DOHH2 (cell line): ENCODE results near the gene EHD4.

Source experiments
- H3F3A ChIP-seq: fragments of 200-600 bp; sonication (generic), shearing (Covaris generic); 2 replicates; pipeline ENCODE4 v1.6.0; 2016; ENCODE audit warnings: antibody characterized with exemption, mild to moderate bottlenecking; ENCODE audit not compliant: control insufficient read depth, insufficient read depth
- H3K27ac ChIP-seq: fragments of 200-600 bp; sonication (generic); 2 replicates; pipeline ENCODE4 v1.5.1; 2014; ENCODE audit warnings: low read depth, mild to moderate bottlenecking, low read length, moderate library complexity
- H3K27me3 ChIP-seq: fragments of 200-600 bp; sonication (generic); 2 replicates; pipeline ENCODE4 v1.6.1; 2014; ENCODE audit warnings: mild to moderate bottlenecking, low read length, mixed read lengths; ENCODE audit not compliant: control insufficient read depth
- H3K36me3 ChIP-seq: fragments of 200-600 bp; sonication (generic); 2 replicates; pipeline ENCODE4 v1.6.1; 2014; ENCODE audit warnings: mild to moderate bottlenecking, low read length, moderate library complexity, mixed read lengths; ENCODE audit not compliant: control insufficient read depth
- H3K4me1 ChIP-seq: fragments of 200-600 bp; sonication (generic); 2 replicates; pipeline ENCODE4 v1.6.1; 2014; ENCODE audit warnings: mild to moderate bottlenecking, low read length, mixed read lengths; ENCODE audit not compliant: control insufficient read depth
- H3K4me2 ChIP-seq: fragments of 200-600 bp; sonication (generic); 2 replicates; pipeline ENCODE4 v1.6.0; 2014; ENCODE audit warnings: mild to moderate bottlenecking, low read length, moderate library complexity
- H3K4me3 ChIP-seq: fragments of 200-600 bp; sonication (generic); 2 replicates; pipeline ENCODE4 v1.5.1; 2014; ENCODE audit warnings: mild to moderate bottlenecking, low read length, mixed read lengths
- H3K79me2 ChIP-seq: fragments of 200-600 bp; sonication (generic); 2 replicates; pipeline ENCODE4 v1.6.1; 2014; ENCODE audit warnings: mild to moderate bottlenecking, low read length, mixed read lengths; ENCODE audit not compliant: control insufficient read depth
- H3K9me2 ChIP-seq: fragments of 200-600 bp; sonication (generic); replicated peaks from 2 replicates; pipeline ENCODE4 v1.6.1; 2014; ENCODE audit warnings: mild to moderate bottlenecking, low read length, mixed read lengths; ENCODE audit not compliant: control insufficient read depth
- H3K9me3 ChIP-seq: fragments of 200-600 bp; sonication (generic); 2 replicates; pipeline ENCODE4 v1.6.1; 2014; ENCODE audit warnings: antibody characterized with exemption, low read length, mixed read lengths; ENCODE audit not compliant: control insufficient read depth, insufficient read depth
- H4K20me1 ChIP-seq: fragments of 200-600 bp; sonication (generic); 2 replicates; pipeline ENCODE4 v1.6.0; 2014; ENCODE audit warnings: low read depth, mild to moderate bottlenecking, antibody characterized with exemption, low read length, moderate library complexity; ENCODE audit not compliant: control insufficient read depth, insufficient read depth
- EZH2phosphoT487 ChIP-seq: fragments of 200-600 bp; sonication (generic); IDR thresholded peaks from 2 replicates; pipeline ENCODE4 v1.6.1; 2017; ENCODE audit warnings: borderline replicate concordance, mild to moderate bottlenecking, antibody characterized with exemption, low read length, moderate library complexity, mixed read lengths
- TF ChIP-seq, protein P1 (sequence below): fragments of 200-600 bp; sonication (generic); IDR thresholded peaks from one replicate; pipeline ENCODE4 v1.5.1; 2014; ENCODE audit warnings: antibody characterized with exemption, mild to moderate bottlenecking, low read depth, low read length; ENCODE audit not compliant: poor library complexity, severe bottlenecking

The EHD4 gene

DNA sequence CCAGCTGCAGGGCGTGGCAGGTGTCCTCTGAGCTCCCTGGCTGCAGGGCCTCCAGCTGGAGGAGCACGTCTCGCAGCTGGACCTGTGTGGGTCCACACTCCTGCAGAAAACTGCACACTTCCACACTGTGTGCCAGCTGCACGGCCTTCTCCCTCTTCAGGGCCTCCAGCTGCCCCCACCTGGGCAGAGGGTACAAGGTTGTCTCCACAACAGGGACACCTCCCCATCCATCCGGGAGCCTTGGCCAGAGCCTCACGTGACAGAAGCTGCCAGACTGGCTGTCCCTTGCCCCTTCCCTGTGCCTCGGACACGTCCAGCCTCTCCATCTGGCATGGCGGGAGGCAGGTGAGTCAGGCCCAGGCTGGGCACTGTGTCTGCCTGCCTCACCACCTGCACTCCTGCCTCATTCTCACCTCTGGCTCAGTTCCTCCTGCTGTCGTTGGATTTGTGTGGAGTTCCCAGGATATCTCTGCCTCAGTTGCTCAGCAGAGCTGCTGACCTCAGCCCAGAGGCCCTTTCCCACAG is 93.0 kb downstream of the EHD4 start:
- Histone ChIP-seq H3K9me3 (no peaks in the 10 kb centered on the region), H3F3A (0 out of 2 replicates have a peak, but pooled peaks cover 2% of the 10 kb centered on the region), H4K20me1 (no peaks in the 10 kb centered on the region), H3K4me2 (no peak overlapping the region), H3K4me1 (peaks cover 29% of the 10 kb centered on the region), H3K9me2 (no peaks in the 10 kb centered on the region), H3K27me3 (no peaks in the 10 kb centered on the region), H3K4me3 (no peak overlapping the region), H3K27ac (no peak overlapping the region), H3K79me2 (no peaks in the 10 kb centered on the region), H3K36me3 (no peaks in the 10 kb centered on the region)
- TF ChIP-seq, protein P1, sequence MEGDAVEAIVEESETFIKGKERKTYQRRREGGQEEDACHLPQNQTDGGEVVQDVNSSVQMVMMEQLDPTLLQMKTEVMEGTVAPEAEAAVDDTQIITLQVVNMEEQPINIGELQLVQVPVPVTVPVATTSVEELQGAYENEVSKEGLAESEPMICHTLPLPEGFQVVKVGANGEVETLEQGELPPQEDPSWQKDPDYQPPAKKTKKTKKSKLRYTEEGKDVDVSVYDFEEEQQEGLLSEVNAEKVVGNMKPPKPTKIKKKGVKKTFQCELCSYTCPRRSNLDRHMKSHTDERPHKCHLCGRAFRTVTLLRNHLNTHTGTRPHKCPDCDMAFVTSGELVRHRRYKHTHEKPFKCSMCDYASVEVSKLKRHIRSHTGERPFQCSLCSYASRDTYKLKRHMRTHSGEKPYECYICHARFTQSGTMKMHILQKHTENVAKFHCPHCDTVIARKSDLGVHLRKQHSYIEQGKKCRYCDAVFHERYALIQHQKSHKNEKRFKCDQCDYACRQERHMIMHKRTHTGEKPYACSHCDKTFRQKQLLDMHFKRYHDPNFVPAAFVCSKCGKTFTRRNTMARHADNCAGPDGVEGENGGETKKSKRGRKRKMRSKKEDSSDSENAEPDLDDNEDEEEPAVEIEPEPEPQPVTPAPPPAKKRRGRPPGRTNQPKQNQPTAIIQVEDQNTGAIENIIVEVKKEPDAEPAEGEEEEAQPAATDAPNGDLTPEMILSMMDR = no peak
- TF ChIP-seq EZH2phosphoT487 = no peak

DNA sequence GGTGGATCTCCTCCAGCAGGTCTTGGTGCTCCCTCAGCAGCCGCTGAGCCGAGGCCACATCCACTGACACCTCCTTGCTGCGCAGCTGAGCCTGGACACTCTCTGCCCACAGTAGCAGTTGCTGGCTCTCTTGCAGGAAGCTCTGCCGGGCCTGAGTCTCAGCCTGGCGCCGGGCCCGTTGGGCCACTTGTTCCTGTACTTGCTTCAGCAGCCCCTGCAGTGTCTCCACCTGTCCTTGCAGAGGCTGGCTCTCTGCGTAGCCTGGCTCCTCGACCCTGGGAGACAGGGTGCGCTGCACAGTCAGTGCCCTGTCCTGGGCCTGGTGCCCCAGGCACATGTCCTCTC is 94.0 kb downstream of the EHD4 start:
- H3K4me3 ChIP-seq = no peak overlapping the region
- no peaks in the 10 kb centered on the region for H4K20me1 ChIP-seq
- no peaks in the 10 kb centered on the region for H3K9me3 ChIP-seq
- H3K27me3 ChIP-seq = no peaks in the 10 kb centered on the region
- H3F3A ChIP-seq = 0 out of 2 replicates have a peak, but pooled peaks cover 2% of the 10 kb centered on the region
- no peak overlapping the region for H3K27ac ChIP-seq
- H3K9me2 ChIP-seq = no peaks in the 10 kb centered on the region
- H3K79me2 ChIP-seq = no peaks in the 10 kb centered on the region
- no peak overlapping the region for H3K4me2 ChIP-seq
- H3K36me3 ChIP-seq = no peaks in the 10 kb centered on the region
- TF ChIP-seq, protein P1 = no peak
- no peak for TF ChIP-seq EZH2phosphoT487
- H3K4me1 ChIP-seq = peaks cover 26% of the 10 kb centered on the region

DNA sequence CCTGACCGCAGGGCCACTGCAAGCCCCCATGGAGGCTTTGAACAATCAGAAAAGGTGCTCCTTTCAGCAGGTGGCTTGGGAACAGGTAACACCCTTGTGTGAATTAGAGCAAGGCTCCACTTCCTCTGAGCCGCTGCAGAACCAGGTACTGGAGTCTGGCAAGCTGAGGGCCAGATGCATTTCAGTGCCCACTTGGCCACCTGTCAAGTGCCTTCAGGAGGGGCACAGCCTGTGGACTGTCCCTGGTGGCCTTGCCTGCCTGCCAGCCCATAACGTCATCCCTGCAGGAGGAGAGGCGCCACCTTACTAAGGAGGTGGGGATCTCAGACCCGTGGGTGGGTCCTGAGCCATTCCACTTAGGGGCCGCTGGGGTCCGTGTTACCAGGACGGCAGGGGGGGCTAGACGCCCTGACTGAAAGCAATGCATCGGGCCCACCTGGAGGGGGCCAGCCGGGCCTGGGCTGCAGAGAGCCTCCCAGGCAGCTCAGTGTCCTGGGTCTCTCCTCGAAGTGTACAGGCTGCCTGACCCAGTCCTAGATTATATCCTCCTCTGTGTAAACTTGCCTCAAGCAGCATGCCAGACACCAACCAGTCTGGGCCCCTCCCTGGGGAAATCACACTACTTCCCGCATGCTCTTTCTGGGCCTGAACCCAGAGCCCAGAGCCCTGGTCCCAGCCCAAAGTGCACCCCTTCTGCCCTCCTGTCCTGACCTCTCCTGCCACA is 94.6 kb downstream of the EHD4 start:
- H3K4me2 ChIP-seq = no peak overlapping the region
- 0 out of 2 replicates have a peak, but pooled peaks cover 2% of the 10 kb centered on the region for H3F3A ChIP-seq
- H3K9me2 ChIP-seq = no peaks in the 10 kb centered on the region
- TF ChIP-seq, protein P1 = no peak
- TF ChIP-seq EZH2phosphoT487 = no peak
- H4K20me1 ChIP-seq = no peaks in the 10 kb centered on the region
- no peaks in the 10 kb centered on the region for H3K9me3 ChIP-seq
- no peak overlapping the region for H3K27ac ChIP-seq
- no peaks in the 10 kb centered on the region for H3K36me3 ChIP-seq
- peaks cover 21% of the 10 kb centered on the region for H3K4me1 ChIP-seq
- no peak overlapping the region for H3K4me3 ChIP-seq
- H3K27me3 ChIP-seq = peaks cover 2% of the 10 kb centered on the region; the same call in 1 of the 2 replicates
- H3K79me2 ChIP-seq = no peaks in the 10 kb centered on the region
